K562 (cell line): ENCODE data around the gene LGALS3BP.

Experiments used
- CHCHD3 ChIP-seq: fragments of 250-450 bp; sonication (Bioruptor Pico); IDR thresholded peaks from 2 replicates; pipeline ENCODE4 v2.1.2; 2022; ENCODE audit warnings: mild to moderate bottlenecking
- CTCF ChIP-seq, 3 experiments: IDR thresholded peaks in 2 of 3; conservative IDR thresholded peaks in 1 of 3; 2 replicates each; pipeline ENCODE4 v1.5.1; 2011 to 2012; ENCODE audit warnings: low read length in 3 of 3, mild to moderate bottlenecking in 3 of 3, control low read depth in 2 of 3, improper control_type of control experiment in 1 of 3, inconsistent platforms in 1 of 3, low read depth in 1 of 3, mixed read lengths in 1 of 3, moderate library complexity in 1 of 3; ENCODE audit not compliant: insufficient read depth in 2 of 3
- E2F1 ChIP-seq: sonication (generic); formaldehyde crosslinking; IDR thresholded peaks from 2 replicates; pipeline ENCODE4 v1.8.1; 2023; ENCODE audit warnings: mild to moderate bottlenecking, missing genetic modification reagents, moderate library complexity
- EP300 ChIP-seq: IDR thresholded peaks from 2 replicates; pipeline ENCODE4 v1.6.1; 2012; ENCODE audit warnings: low read length, improper control_type of control experiment
- EZH2 ChIP-seq: IDR thresholded peaks from 2 replicates; pipeline ENCODE4 v1.6.1; 2012; ENCODE audit warnings: low read depth, mild to moderate bottlenecking, inconsistent platforms, low read length, borderline replicate concordance
- POLR2A ChIP-seq: fragments of 450-650 bp; conservative IDR thresholded peaks from 2 replicates; pipeline ENCODE4 v1.6.1; 2016
- USF2 ChIP-seq: sonication (generic); formaldehyde crosslinking; IDR thresholded peaks from 2 replicates; pipeline ENCODE4 v1.5.0; 2020; ENCODE audit warnings: missing genetic modification reagents
- ZBTB33 ChIP-seq: sonication (generic); formaldehyde crosslinking; IDR thresholded peaks from 2 replicates; pipeline ENCODE4 v1.8.1; 2023; ENCODE audit warnings: mild to moderate bottlenecking, missing genetic modification reagents

- no peak for TF ChIP-seq POLR2A
- no peak for TF ChIP-seq CHCHD3 (CRISPR knock-in tag)
- TF ChIP-seq ZBTB33, result no peak
- TF ChIP-seq USF2 (CRISPR knock-in tag), result no peak
- TF ChIP-seq E2F1 (CRISPR knock-in tag), result no peak
- no peak for TF ChIP-seq EP300
- TF ChIP-seq CTCF (IDR thresholded peaks at IDR 0.05 in 2 of 3, conservative IDR thresholded peaks at IDR 0.05 in 1 of 3; ENCODE audit: insufficient read depth in 2 of 3, low read depth in 1 of 3, low read length in 3 of 3), result no peak
- no peak for TF ChIP-seq EZH2
These were observed 14.4 kb upstream of the LGALS3BP start for GRCh38 chr17:78993981-78994671.
